PC-9 (cell line): ENCODE data around the gene IER2.

Experiments used
- CTCF ChIP-seq: fragments of 200-600 bp; sonication (generic); conservative IDR thresholded peaks from 2 replicates; pipeline ENCODE4 v1.6.1; 2017; ENCODE audit warnings: mixed run types, antibody characterized with exemption, mild to moderate bottlenecking, moderate library complexity
- EZH2 ChIP-seq: fragments of 200-600 bp; sonication (generic); IDR thresholded peaks from 2 replicates; pipeline ENCODE4 v1.8.0; 2017; ENCODE audit warnings: antibody characterized with exemption, low read depth

GRCh38 chr19:13173139-13173737, 23.0 kb downstream of the IER2 start:
- no peak for TF ChIP-seq CTCF
- no peak for TF ChIP-seq EZH2
